Measurements from ENCODE around the gene NUB1.

NUB1 gene

DNA sequence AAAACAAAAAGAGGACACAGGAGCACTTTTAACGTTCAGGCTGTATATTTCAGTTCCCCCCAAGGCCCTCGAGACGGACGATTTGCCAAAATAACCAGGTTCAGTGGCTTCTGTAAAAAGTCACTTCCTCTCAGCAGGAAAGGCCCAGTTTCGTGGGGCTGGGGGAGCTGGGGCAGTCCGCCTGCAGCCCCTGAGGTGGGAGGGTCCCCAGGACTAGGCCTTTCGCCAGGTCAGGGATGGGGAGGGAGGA is 39.4 kb downstream of the NUB1 start:
- Mint-ChIP-seq H3K36me3 (peaks cover 17 to 35% of the 10 kb centered on the region in 2 donors), H3K4me3 (peak overlapping the region; percentile 75 to 80), H3K4me1 (peaks cover 14 to 25% of the 10 kb centered on the region in 2 donors), H3K9me3 (no peaks in the 10 kb centered on the region), H3K27me3 (peaks cover 7 to 13% of the 10 kb centered on the region in 2 donors), H3K27ac (peak overlapping the region; percentile 81)
- ATAC-seq (replicated peaks) = peak; percentile 67 to 74
- DNase-seq = peak; percentile 17

DNA sequence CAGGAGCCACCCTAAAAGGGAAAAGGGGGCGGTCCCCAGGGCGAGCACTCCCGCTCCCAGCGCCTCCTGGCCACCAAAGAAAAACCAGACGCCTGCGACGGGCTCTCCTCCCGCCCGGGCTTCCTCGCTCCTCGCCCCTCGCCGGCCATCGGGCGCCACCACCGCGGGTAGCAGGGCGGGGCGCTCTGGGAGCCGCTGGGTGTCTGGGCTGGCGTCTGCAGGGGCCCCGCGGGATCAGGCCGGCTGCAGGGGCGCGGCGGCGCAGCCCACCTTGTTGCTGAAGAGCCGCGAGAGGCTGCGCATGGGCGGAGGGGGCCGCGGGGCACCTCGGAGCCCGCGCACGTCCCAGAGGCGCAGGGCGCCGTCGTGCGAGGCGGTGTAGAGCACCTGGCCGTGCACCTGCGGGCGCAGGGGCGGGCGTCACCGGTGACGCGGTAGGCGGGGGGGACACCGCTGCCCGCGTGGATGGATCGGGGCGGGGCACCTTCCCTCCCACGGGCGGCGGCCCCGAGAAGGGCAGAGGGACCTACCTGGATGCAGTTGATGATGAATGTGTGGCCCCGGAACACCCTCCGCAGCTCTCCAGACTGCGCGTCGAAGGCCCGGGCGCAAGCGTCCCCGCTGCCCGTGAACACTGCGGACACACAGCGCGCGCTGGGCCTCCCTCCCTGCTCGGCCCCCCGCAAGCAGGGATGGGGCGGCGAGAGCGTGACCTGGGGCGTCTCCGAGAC is 39.9 kb downstream of the NUB1 start:
- Mint-ChIP-seq H3K9me3 (no peaks in the 10 kb centered on the region), H3K4me3 (peak overlapping the region; percentile 75 to 80), H3K4me1 (peaks cover 14 to 25% of the 10 kb centered on the region in 2 donors), H3K36me3 (peaks cover 14 to 30% of the 10 kb centered on the region in 2 donors), H3K27ac (no peak overlapping the region), H3K27me3 (peaks cover 7 to 13% of the 10 kb centered on the region in 2 donors)
- DNase-seq = peak; percentile 34
- ATAC-seq (replicated peaks) = peak; percentile 73

DNA sequence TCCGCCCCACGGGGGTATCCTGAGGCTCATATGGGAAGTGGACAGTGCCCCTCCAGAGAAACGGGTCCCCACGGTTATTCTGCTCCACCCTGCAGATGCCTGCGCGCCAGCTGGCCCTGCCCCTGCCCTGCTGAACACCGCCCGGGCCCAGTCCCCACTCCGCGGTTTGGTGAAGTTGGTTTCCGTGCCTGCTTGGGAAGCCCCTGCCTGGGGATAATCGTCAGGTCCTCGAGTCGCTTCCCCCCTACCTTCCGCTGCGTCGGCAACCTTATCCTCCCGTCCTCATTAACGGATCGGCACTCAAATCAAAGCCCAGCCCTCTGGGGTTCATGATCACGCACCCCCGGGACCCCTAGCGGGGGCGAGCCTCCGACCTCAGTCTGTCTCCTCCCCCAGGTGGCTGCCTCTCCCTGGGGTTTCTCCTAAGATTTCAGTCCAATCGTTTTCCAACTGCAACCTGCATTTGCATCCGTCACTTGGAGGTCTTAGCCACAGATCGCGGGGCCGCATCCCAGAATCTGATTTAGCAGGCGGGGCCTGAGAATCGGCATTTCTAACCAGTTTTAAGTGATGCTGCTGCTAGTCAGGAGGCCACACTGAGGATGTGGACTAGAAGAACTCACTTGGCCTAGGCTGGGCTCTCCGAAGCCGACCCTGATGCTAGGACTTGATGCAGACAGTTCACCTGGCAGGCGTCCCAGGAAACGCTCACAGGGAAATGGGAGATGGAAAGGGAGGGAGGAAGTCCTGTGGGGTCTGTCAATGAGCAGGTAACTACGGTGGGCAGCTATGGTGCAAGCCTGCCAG is 40.7 kb downstream of the NUB1 start:
- Mint-ChIP-seq H3K4me3 (peak overlapping the region; percentile 74 to 80), H3K36me3 (peaks cover 14 to 27% of the 10 kb centered on the region in 2 donors), H3K27ac (peak overlapping the region; percentile 75), H3K4me1 (peaks cover 14 to 25% of the 10 kb centered on the region in 2 donors), H3K27me3 (peaks cover 7 to 13% of the 10 kb centered on the region in 2 donors), H3K9me3 (no peaks in the 10 kb centered on the region)
- peak; percentile 20 for DNase-seq
- peak; percentile 25 to 45 for ATAC-seq (replicated peaks)

- Mint-ChIP-seq H3K36me3 (peaks cover 2 to 13% of the 10 kb centered on the region in 2 donors), H3K4me3 (no peak overlapping the region), H3K27me3 (peaks cover 7 to 13% of the 10 kb centered on the region in 2 donors), H3K4me1 (peaks cover 14 to 25% of the 10 kb centered on the region in 2 donors), H3K27ac (no peak overlapping the region), H3K9me3 (no peaks in the 10 kb centered on the region)
- no peak for ATAC-seq (replicated peaks)
- no peak for DNase-seq
Measured at GRCh38 chr7:151383638-151384351, 42.2 kb downstream of the NUB1 start.

GRCh38 chr7:151384352-151384697 is 42.7 kb downstream of the NUB1 start:
- H3K36me3 Mint-ChIP-seq = peaks cover 1 to 7% of the 10 kb centered on the region in 2 donors
- DNase-seq = no peak
- H3K4me1 Mint-ChIP-seq = peaks cover 14 to 25% of the 10 kb centered on the region in 2 donors
- H3K4me3 Mint-ChIP-seq = no peak overlapping the region
- H3K27ac Mint-ChIP-seq = no peak overlapping the region
- ATAC-seq (replicated peaks) = no peak
- H3K27me3 Mint-ChIP-seq = peaks cover 7 to 17% of the 10 kb centered on the region in 2 donors
- H3K9me3 Mint-ChIP-seq = no peaks in the 10 kb centered on the region

DNA sequence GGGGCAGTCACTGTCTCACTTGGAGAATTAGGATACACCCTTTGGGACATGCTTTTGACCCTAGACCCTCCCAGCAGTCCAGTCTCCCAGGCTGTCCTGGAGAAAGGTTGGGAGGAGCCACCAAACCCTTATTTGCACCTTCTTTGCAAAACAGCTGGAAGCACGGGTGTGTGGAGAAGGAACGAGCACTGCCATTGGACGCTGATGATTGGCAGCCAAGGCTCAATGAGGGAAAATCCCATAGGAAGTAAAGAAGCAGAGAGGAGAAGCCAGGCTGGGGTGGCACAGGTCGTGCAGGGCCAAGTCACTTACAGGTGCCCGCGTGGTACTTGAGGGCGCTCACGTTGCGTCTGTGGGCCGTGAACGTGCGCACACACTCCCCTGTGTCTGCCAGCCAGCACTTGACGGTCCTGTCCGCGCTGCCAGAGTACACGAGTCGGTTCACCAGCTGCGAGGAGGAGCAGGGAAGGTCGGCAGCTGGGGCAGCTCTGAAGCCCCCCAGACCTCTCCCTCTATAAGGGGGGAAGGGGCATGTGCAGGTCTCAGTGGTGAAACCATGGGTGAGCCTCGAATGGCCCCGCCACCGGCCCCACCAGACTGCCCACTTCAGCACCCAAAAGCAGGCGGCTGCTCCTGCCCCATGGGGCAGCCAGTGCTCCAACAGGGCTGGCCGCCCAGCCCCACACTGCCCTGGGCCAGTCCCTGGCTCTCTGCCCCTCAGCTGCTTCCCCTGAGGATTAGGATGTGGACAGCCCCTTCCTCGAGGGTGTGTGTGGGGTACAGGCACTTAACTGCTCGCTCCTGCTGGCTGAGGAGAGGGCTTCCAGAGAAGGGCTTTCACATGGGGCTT is 43.4 kb downstream of the NUB1 start:
- H3K27me3 Mint-ChIP-seq = peaks cover 13 to 24% of the 10 kb centered on the region in 2 donors
- peaks cover 1 to 3% of the 10 kb centered on the region in 2 donors for H3K36me3 Mint-ChIP-seq
- no peak overlapping the region for H3K27ac Mint-ChIP-seq
- no peak for ATAC-seq (replicated peaks)
- no peaks in the 10 kb centered on the region for H3K9me3 Mint-ChIP-seq
- H3K4me3 Mint-ChIP-seq = no peak overlapping the region
- peaks cover 14 to 28% of the 10 kb centered on the region in 2 donors for H3K4me1 Mint-ChIP-seq
- DNase-seq = no peak

- no peak overlapping the region for H3K27ac Mint-ChIP-seq
- ATAC-seq (replicated peaks) = no peak
- H3K36me3 Mint-ChIP-seq = peaks cover 0 to 2% of the 10 kb centered on the region in 2 donors
- peaks cover 19 to 29% of the 10 kb centered on the region in 2 donors for H3K27me3 Mint-ChIP-seq
- H3K4me1 Mint-ChIP-seq = peaks cover 11 to 25% of the 10 kb centered on the region in 2 donors
- no peaks in the 10 kb centered on the region for H3K9me3 Mint-ChIP-seq
- no peak overlapping the region for H3K4me3 Mint-ChIP-seq
- no peak for DNase-seq
Measured at GRCh38 chr7:151385626-151386300, 44.2 kb downstream of the NUB1 start.

DNA sequence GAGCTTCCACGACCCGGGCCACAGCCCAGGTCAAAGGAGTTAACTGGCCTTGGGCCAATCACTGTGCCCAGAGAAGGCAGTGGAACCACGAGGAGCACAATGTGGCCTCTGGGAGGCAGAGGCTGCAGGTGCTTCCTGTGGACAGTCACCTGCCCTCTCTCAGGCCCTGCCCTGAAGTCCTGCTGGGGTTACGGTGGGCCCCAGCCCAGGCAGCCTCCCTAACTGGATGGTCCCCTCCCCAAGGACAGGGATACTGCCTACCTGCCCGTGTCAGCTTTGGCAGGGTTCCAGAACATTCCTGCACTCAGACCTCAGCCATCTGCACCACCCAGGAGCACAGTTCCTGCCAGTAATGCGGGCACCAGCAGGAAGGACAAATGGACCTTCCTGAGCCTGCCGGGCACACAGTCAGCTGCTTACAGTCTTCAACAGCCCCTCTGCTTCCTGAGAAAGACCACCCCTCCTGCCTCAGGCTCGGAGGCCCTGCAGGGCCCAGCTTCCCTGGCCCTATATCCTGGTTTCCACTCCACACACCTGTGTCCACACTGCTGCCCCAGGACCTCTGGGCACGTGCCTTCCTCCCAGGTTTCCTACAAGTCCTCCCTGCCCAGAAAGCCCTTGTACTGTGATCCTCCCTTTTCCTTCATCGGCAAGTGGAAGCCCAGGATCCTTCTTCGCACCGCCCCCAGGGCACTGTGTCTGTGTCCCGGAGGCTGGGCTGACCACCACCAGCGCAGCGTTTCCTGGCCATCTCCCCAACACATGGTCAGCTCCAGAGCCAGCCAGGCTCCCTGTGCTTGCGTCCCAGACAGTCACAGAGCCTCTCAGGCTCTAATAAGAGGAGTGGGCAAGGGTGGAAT is 44.9 kb downstream of the NUB1 start:
- Mint-ChIP-seq H3K9me3 (no peaks in the 10 kb centered on the region), H3K36me3 (no peaks in the 10 kb centered on the region), H3K4me3 (no peak overlapping the region), H3K27ac (peak overlapping the region; percentile 52), H3K27me3 (peaks cover 24 to 36% of the 10 kb centered on the region in 2 donors), H3K4me1 (peaks cover 7 to 21% of the 10 kb centered on the region in 2 donors)
- DNase-seq = no peak
- ATAC-seq (replicated peaks) = no peak

DNA sequence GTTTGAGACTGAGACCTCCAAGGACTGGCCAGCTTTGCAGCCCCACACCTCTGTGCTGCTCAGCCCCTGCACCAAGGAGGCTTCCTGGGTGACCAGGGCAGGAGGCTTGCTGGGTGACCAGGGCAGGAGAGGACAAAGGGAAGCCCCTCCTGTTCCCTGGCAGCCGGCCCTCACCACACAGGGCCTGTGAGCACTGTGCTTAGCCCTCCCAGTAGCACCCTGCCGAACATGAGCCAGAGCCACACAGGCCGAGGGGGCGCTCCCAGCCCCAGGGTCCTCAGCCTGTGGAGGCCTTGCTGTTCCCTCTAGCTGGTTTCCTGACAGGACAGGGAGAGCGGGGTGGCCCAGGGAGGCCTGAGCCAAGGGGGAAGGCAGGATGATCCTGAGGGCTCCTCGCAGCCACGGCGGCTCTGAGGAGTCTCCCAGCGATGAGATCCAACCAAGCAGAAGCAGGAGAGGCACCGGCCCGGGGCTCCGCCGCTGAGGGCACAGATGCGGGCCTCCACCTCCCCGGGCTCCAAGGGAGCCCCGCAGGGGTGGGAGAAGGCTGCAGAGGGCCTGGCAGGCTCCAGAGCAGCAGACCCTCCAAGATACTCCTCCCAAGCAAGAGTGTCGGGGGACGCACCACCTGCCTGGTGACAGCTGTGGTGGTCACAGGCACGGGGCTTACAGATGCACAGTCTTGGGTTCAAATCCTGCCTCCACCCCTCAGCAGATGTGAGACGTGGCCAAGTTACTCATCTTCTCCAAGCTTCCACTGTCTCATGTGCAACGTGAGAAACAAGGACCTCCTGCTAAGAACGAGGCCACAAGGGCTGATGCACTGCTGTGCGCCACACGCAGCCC is 45.8 kb downstream of the NUB1 start:
- no peaks in the 10 kb centered on the region for H3K36me3 Mint-ChIP-seq
- no peak overlapping the region for H3K27ac Mint-ChIP-seq
- H3K27me3 Mint-ChIP-seq = peaks cover 21 to 32% of the 10 kb centered on the region in 2 donors
- peaks cover 2 to 13% of the 10 kb centered on the region in 2 donors for H3K4me1 Mint-ChIP-seq
- no peak overlapping the region for H3K4me3 Mint-ChIP-seq
- H3K9me3 Mint-ChIP-seq = no peaks in the 10 kb centered on the region
- no peak for DNase-seq
- ATAC-seq (replicated peaks) = no peak

DNA sequence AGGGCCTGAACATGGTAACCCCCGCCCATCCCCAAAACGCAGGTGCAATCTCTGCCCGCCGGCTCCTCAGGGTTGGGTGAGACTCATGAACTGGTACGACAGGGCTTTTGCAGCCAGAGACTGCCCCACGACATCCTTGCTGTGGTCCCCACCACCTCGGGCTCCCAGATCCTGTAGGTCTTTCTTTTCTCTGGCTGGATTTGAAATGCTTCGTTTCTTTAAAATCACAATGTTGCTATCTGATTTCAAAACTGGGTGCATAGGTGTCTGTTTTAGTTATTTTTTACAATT is 46.3 kb downstream of the NUB1 start:
- Mint-ChIP-seq H3K36me3 (no peaks in the 10 kb centered on the region), H3K4me1 (peaks cover 0 to 9% of the 10 kb centered on the region in 2 donors), H3K27me3 (peaks cover 19 to 31% of the 10 kb centered on the region in 2 donors), H3K9me3 (no peaks in the 10 kb centered on the region), H3K4me3 (no peak overlapping the region), H3K27ac (no peak overlapping the region)
- ATAC-seq (replicated peaks) (no peak), DNase-seq (no peak)

- H3K4me3 Mint-ChIP-seq = no peak overlapping the region
- H3K27ac Mint-ChIP-seq = no peak overlapping the region
- no peaks in the 10 kb centered on the region for H3K9me3 Mint-ChIP-seq
- DNase-seq (no peak), ATAC-seq (replicated peaks) (no peak)
- peaks cover 24 to 35% of the 10 kb centered on the region in 2 donors for H3K27me3 Mint-ChIP-seq
- peaks cover 3 to 14% of the 10 kb centered on the region in 2 donors for H3K4me1 Mint-ChIP-seq
- no peaks in the 10 kb centered on the region for H3K36me3 Mint-ChIP-seq
Measured at GRCh38 chr7:151388430-151388829, 46.8 kb downstream of the NUB1 start.

GRCh38 chr7:151389096-151389767 is 47.6 kb downstream of the NUB1 start:
- H3K9me3 Mint-ChIP-seq = no peaks in the 10 kb centered on the region
- peaks cover 29 to 33% of the 10 kb centered on the region in 2 donors for H3K27me3 Mint-ChIP-seq
- no peak for ATAC-seq (replicated peaks)
- H3K4me1 Mint-ChIP-seq = peaks cover 3 to 15% of the 10 kb centered on the region in 2 donors
- H3K36me3 Mint-ChIP-seq = no peaks in the 10 kb centered on the region
- no peak overlapping the region for H3K4me3 Mint-ChIP-seq
- DNase-seq = no peak
- H3K27ac Mint-ChIP-seq = no peak overlapping the region

Data from stimulated activated naive B cell treated with anti-CD40 and anti-IgM and Interleukin-4, amounts not matched to agents 10 μg/mL and 1 μg/mL and 100 μg/mL, for 72 hours (primary cell).